Sigmoid colon (tissue), 7 donors: ENCODE measurements around the gene ZBTB7C. TPM values are rescaled to one million over a fixed set of nuclear protein-coding genes. Genes with fewer than 3 reads are reported as not detected.

Experiments
- DNase-seq: peaks from one replicate; pipeline ENCODE4 v3.0.0-alpha.2; 2019
- H3K27ac ChIP-seq, 4 donors: fragments of 200-600 bp; sonication (generic); one replicate each; pipeline ENCODE4 v1.5.1; 2016 to 2019; ENCODE audit warnings: mild to moderate bottlenecking in 1 of 4
- H3K27me3 ChIP-seq, 3 donors: fragments of 200-600 bp; sonication (generic); one replicate each; pipeline ENCODE4 v1.5.1; 2019; ENCODE audit warnings: mild to moderate bottlenecking in 1 of 3
- H3K36me3 ChIP-seq, 4 donors: fragments of 200-600 bp; sonication (generic); one replicate each; pipeline ENCODE4 v1.5.1; 2016 to 2019
- H3K4me1 ChIP-seq, 4 donors: fragments of 200-600 bp; sonication (generic); one replicate each; pipeline ENCODE4 v1.5.1; 2017 to 2019
- H3K4me3 ChIP-seq, 4 donors: fragments of 200-600 bp; sonication (generic); one replicate each; pipeline ENCODE4 v1.5.1; 2017 to 2019; ENCODE audit warnings: mild to moderate bottlenecking in 2 of 4, moderate library complexity in 1 of 4
- H3K9me3 ChIP-seq, 4 donors: fragments of 200-600 bp in 3 of 4; sonication (generic) in 3 of 4; one replicate each; pipeline versions ENCODE4 v1.5.1 to v1.6.1; 2013 to 2019
- EP300 ChIP-seq, 4 donors: sonication (generic); formaldehyde crosslinking; IDR thresholded peaks; one replicate each; pipeline ENCODE4 v1.6.1; 2017; ENCODE audit warnings: antibody characterized with exemption in 4 of 4
- POLR2A ChIP-seq, 2 donors: fragments of 450-650 bp; IDR thresholded peaks; one replicate each; pipeline ENCODE4 v1.6.1; 2016; ENCODE audit warnings: antibody characterized with exemption in 2 of 2, mild to moderate bottlenecking in 2 of 2, moderate library complexity in 2 of 2
- POLR2AphosphoS5 ChIP-seq, 4 donors: sonication (generic); formaldehyde crosslinking; IDR thresholded peaks; one replicate each; pipeline ENCODE4 v1.6.1; 2017; ENCODE audit warnings: antibody characterized with exemption in 4 of 4
- WGBS, 2 donors: extraction: QIAGEN DNeasy Blood & Tissue Kit; methylation state at CpG; one replicate each; pipeline ENCODE4 v1.1.7; 2013; 5-methylcytosine and 5-hydroxymethylcytosine counted together
- intact Hi-C: fragments of 100-400 bp; cut with DNase I; formaldehyde crosslinking; loops from one replicate; pipeline ENCODE4 v1.15.1; 2023
- polyA plus RNA-seq, 3 donors: library from polyadenylated mRNA; stranded (reverse); fragments of 200-250 nt; gene quantifications; one replicate each; pipeline ENCODE4 v1.2.3, GENCODE V29; 2013
- total RNA-seq, 4 donors: library from RNA; depleted of rRNA; stranded (reverse); fragments of >200 nt; gene quantifications; one replicate each; pipeline ENCODE4 v1.1.0, GENCODE V29; 2016
- TF ChIP-seq, protein P1 (sequence below), 4 experiments: fragments of 450-650 bp in 3 of 4; fragments of 200-600 bp in 1 of 4; IDR thresholded peaks; one replicate each; pipeline ENCODE4 v1.5.1; 2016 to 2019; ENCODE audit warnings: antibody characterized with exemption in 4 of 4, mild to moderate bottlenecking in 3 of 4, moderate library complexity in 2 of 4
- donor health status: healthy with polysubstance abuse.
- donor health status: Bipolar disorder and iron deficiency.
- donor health status: healthy.

Gene ZBTB7C
- total and polyA plus RNA-seq, 7 donors = 0.41 to 18.6 (median 1.7) TPM

GRCh38 chr18:48137374-48138081 is 271.7 kb downstream of the ZBTB7C start:
- Histone ChIP-seq H3K27ac (peak overlapping the region in 2 of 4 donors; percentile 34 to 41), H3K27me3 (peaks cover 9 to 36% (median 29%) of the 10 kb centered on the region in 3 donors), H3K4me3 (peak overlapping the region in 2 of 4 donors; percentile 50 to 57), H3K4me1 (peaks cover 0 to 21% (median 20%) of the 10 kb centered on the region in 4 donors), H3K9me3 (no peaks in the 10 kb centered on the region), H3K36me3 (no peaks in the 10 kb centered on the region)
- intact Hi-C loops = no loop called here
- TF ChIP-seq, protein P1, sequence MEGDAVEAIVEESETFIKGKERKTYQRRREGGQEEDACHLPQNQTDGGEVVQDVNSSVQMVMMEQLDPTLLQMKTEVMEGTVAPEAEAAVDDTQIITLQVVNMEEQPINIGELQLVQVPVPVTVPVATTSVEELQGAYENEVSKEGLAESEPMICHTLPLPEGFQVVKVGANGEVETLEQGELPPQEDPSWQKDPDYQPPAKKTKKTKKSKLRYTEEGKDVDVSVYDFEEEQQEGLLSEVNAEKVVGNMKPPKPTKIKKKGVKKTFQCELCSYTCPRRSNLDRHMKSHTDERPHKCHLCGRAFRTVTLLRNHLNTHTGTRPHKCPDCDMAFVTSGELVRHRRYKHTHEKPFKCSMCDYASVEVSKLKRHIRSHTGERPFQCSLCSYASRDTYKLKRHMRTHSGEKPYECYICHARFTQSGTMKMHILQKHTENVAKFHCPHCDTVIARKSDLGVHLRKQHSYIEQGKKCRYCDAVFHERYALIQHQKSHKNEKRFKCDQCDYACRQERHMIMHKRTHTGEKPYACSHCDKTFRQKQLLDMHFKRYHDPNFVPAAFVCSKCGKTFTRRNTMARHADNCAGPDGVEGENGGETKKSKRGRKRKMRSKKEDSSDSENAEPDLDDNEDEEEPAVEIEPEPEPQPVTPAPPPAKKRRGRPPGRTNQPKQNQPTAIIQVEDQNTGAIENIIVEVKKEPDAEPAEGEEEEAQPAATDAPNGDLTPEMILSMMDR (IDR thresholded peaks at IDR 0.05) = no peak
- TF ChIP-seq POLR2A (IDR thresholded peaks at IDR 0.05) (no peak), EP300 (IDR thresholded peaks at IDR 0.05) (no peak), POLR2AphosphoS5 (IDR thresholded peaks at IDR 0.05) (no peak)
- DNase-seq = no peak
- 14 to 31% methylated on average over 10 of the region's 10 CpGs for WGBS, 2 donors

- intact Hi-C loops = no loop called here
- peak overlapping the region; percentile 25 to 57 (median 53) for H3K4me3 ChIP-seq
- no peak for DNase-seq
- H3K4me1 ChIP-seq = peaks cover 0 to 21% (median 20%) of the 10 kb centered on the region in 4 donors
- H3K9me3 ChIP-seq = no peaks in the 10 kb centered on the region
- H3K27me3 ChIP-seq = peaks cover 9 to 36% (median 29%) of the 10 kb centered on the region in 3 donors
- no peaks in the 10 kb centered on the region for H3K36me3 ChIP-seq
- WGBS, 2 donors = 1 to 3% methylated on average over 51 of the region's 51 CpGs
- peak overlapping the region in 2 of 4 donors; percentile 34 to 41 for H3K27ac ChIP-seq
- TF ChIP-seq POLR2A (IDR thresholded peaks at IDR 0.05) = peak in 1 of 2 donors; percentile 4
- TF ChIP-seq, protein P1 (IDR thresholded peaks at IDR 0.05) = no peak
Measured at GRCh38 chr18:48136827-48137373, 272.3 kb downstream of the ZBTB7C start.

DNA sequence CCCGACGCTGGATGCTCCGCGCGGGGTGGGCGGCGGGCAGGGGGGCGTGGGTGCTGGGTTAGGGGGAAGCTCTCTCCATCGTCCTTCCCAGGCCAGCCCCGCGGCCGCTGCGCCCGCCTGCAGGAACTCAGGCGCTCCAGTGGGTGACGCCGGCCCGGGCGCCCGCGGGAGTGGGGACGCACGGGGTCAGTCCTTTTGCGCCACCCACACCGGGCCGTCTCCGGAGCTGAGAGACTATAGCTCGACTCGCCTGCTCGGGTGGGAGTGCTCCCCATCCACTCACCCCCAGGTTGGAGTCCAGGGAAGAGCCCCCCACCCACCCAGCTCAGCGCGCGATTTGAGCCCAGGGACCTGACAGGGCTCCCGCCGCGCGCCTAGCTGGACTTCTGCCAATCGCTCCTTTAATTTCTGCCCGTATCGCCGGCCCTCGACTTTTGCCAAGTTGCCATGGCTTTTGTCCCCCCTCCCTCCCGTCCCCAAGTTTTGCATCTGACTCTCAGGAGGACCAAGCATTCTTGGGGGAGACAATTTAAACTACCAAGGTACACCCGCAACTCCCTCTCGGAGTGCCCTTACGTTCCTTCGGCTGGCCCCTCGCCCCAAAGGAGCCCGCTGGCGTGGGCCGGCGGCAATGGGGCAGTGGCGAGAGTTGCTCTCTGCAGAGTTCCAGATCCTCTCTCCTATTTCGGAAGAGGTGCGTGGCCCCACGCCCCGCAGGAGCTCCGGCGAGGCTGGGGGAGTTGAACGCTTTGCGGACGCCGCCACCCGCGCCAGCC is 272.9 kb downstream of the ZBTB7C start:
- H3K27me3 ChIP-seq = peaks cover 9 to 36% (median 29%) of the 10 kb centered on the region in 3 donors
- DNase-seq = no peak
- peak overlapping the region in 2 of 4 donors; percentile 34 to 41 for H3K27ac ChIP-seq
- WGBS, 2 donors = 1 to 2% methylated on average over 65 of the region's 65 CpGs
- TF ChIP-seq POLR2AphosphoS5 (IDR thresholded peaks at IDR 0.05) (no peak), EP300 (IDR thresholded peaks at IDR 0.05) (no peak), POLR2A (IDR thresholded peaks at IDR 0.05) (no peak)
- TF ChIP-seq, protein P1 (IDR thresholded peaks at IDR 0.05) = no peak
- peak overlapping the region; percentile 25 to 57 (median 53) for H3K4me3 ChIP-seq
- H3K4me1 ChIP-seq = peaks cover 0 to 21% (median 20%) of the 10 kb centered on the region in 4 donors
- no peaks in the 10 kb centered on the region for H3K9me3 ChIP-seq
- H3K36me3 ChIP-seq = no peaks in the 10 kb centered on the region
- intact Hi-C loops = no loop called here

- Histone ChIP-seq H3K9me3 (no peaks in the 10 kb centered on the region), H3K36me3 (no peaks in the 10 kb centered on the region), H3K4me3 (peak overlapping the region; percentile 25 to 57 (median 53)), H3K27ac (peak overlapping the region in 2 of 4 donors; percentile 31 to 34), H3K27me3 (peaks cover 9 to 36% (median 29%) of the 10 kb centered on the region in 3 donors), H3K4me1 (peaks cover 0 to 21% (median 20%) of the 10 kb centered on the region in 4 donors)
- intact Hi-C loops = no loop called here
- 5 to 14% methylated on average over 14 of the region's 14 CpGs for WGBS, 2 donors
- DNase-seq = no peak
- TF ChIP-seq, protein P1 (IDR thresholded peaks at IDR 0.05) = no peak
- TF ChIP-seq POLR2AphosphoS5 (IDR thresholded peaks at IDR 0.05) (no peak), EP300 (IDR thresholded peaks at IDR 0.05) (no peak), POLR2A (IDR thresholded peaks at IDR 0.05) (no peak)
Measured at GRCh38 chr18:48135436-48135966, 273.7 kb downstream of the ZBTB7C start.
